Glutamatergic neuron (in vitro differentiated cells): Measurements from ENCODE around the gene MUC6. TPM values are rescaled to one million over a fixed set of nuclear protein-coding genes. Genes with fewer than 3 reads are reported as not detected.
A peak's percentile ranks its signal among the peaks of the same experiment; 100 is the strongest.

Experiments used
- DNase-seq: peaks from one replicate; pipeline ENCODE4 v3.0.0; 2022
- H3K27ac Mint-ChIP-seq: one replicate; pipeline ENCODE4 v1.8.0; 2020; ENCODE audit warnings: mild to moderate bottlenecking, mixed read lengths, inconsistent platforms; ENCODE audit not compliant: unreplicated experiment
- H3K27me3 Mint-ChIP-seq: one replicate; pipeline ENCODE4 v1.8.0; 2020; ENCODE audit warnings: mild to moderate bottlenecking, moderate library complexity, mixed read lengths, inconsistent platforms; ENCODE audit not compliant: unreplicated experiment
- H3K36me3 Mint-ChIP-seq: one replicate; pipeline ENCODE4 v1.8.0; 2020; ENCODE audit warnings: mild to moderate bottlenecking, mixed read lengths, inconsistent platforms; ENCODE audit not compliant: unreplicated experiment
- H3K4me1 Mint-ChIP-seq: one replicate; pipeline ENCODE4 v1.8.0; 2020; ENCODE audit warnings: mild to moderate bottlenecking, low read depth, mixed read lengths, inconsistent platforms; ENCODE audit not compliant: unreplicated experiment
- H3K4me3 Mint-ChIP-seq: one replicate; pipeline ENCODE4 v1.8.0; 2020; ENCODE audit warnings: mild to moderate bottlenecking, mixed read lengths, inconsistent platforms; ENCODE audit not compliant: unreplicated experiment
- H3K9me3 Mint-ChIP-seq: one replicate; pipeline ENCODE4 v1.8.0; 2020; ENCODE audit warnings: mild to moderate bottlenecking, moderate library complexity, mixed read lengths, inconsistent platforms; ENCODE audit not compliant: unreplicated experiment
- total RNA-seq: library from RNA; stranded (reverse); fragmentation: NEBNext Ultra II Directional; extraction: Animal tissue kit (Norgen Biotek cat#: 25700); gene quantifications from one replicate; pipeline ENCODE4 v1.2.1, GENCODE V29; 2021; ENCODE audit not compliant: unreplicated experiment
- TF ChIP-seq, protein P1 (sequence below): fragments of 200-600 bp; sonication (generic); IDR thresholded peaks from one replicate; pipeline ENCODE4 v1.5.0; 2021; ENCODE audit not compliant: partially characterized antibody, unreplicated experiment

Gene MUC6
- total RNA-seq, 1 donor from 2014 or later: not detected

DNA sequence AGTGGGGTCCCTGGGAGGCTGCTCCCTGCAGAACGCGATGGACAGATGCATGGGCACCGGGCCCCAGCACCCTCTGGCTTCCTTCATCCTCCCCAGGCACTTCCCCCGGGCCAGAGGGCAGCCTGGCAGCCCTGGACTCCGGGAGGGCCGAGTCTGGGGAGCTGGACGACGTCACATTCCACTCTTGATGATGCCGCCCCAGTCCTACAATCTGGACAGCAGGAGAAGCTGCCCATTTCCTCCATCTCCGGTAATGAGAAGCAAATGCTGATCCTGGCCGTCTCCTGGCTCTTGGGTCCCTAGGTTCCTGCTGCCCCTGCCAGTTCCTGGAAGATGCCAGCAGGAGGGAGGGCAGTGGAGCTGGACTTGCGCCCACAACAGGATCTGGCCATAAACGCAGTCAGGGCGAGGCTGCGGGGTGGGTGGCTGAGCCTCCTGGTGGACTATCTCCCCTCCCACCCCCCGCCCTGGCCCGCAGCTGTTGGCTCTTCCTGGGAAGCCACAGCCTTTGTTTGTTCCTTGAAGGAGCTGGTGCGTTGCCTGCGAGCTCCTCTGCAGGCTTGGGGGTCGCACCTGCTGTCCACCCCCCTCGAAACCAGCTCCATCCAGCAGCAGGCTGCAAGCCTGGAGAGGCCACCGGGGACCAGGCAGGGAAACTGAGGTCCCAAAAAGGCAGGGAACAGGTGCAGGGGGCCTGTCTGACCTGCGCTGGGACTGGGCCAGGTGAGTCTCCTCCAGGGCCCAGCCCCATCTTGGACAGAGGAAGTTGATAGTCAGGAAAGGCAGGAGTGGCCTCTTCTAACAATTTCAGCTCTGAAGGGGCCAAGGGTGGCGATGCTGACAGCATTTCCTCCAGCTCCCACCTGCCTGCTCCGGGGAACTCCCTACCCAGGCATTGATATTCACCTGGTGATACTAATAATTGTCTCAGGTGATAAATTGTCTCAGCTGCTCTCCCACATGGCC, 17.9 kb upstream of the MUC6 start:
- peaks cover 2% of the 10 kb centered on the region for H3K9me3 Mint-ChIP-seq
- H3K4me1 Mint-ChIP-seq: peaks cover 3% of the 10 kb centered on the region
- H3K36me3 Mint-ChIP-seq: peaks cover 5% of the 10 kb centered on the region
- peaks cover 3% of the 10 kb centered on the region for H3K27me3 Mint-ChIP-seq
- no peak for DNase-seq
- TF ChIP-seq, protein P1, sequence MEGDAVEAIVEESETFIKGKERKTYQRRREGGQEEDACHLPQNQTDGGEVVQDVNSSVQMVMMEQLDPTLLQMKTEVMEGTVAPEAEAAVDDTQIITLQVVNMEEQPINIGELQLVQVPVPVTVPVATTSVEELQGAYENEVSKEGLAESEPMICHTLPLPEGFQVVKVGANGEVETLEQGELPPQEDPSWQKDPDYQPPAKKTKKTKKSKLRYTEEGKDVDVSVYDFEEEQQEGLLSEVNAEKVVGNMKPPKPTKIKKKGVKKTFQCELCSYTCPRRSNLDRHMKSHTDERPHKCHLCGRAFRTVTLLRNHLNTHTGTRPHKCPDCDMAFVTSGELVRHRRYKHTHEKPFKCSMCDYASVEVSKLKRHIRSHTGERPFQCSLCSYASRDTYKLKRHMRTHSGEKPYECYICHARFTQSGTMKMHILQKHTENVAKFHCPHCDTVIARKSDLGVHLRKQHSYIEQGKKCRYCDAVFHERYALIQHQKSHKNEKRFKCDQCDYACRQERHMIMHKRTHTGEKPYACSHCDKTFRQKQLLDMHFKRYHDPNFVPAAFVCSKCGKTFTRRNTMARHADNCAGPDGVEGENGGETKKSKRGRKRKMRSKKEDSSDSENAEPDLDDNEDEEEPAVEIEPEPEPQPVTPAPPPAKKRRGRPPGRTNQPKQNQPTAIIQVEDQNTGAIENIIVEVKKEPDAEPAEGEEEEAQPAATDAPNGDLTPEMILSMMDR: no peak
- no peak overlapping the region for H3K4me3 Mint-ChIP-seq
- no peak overlapping the region for H3K27ac Mint-ChIP-seq

DNA sequence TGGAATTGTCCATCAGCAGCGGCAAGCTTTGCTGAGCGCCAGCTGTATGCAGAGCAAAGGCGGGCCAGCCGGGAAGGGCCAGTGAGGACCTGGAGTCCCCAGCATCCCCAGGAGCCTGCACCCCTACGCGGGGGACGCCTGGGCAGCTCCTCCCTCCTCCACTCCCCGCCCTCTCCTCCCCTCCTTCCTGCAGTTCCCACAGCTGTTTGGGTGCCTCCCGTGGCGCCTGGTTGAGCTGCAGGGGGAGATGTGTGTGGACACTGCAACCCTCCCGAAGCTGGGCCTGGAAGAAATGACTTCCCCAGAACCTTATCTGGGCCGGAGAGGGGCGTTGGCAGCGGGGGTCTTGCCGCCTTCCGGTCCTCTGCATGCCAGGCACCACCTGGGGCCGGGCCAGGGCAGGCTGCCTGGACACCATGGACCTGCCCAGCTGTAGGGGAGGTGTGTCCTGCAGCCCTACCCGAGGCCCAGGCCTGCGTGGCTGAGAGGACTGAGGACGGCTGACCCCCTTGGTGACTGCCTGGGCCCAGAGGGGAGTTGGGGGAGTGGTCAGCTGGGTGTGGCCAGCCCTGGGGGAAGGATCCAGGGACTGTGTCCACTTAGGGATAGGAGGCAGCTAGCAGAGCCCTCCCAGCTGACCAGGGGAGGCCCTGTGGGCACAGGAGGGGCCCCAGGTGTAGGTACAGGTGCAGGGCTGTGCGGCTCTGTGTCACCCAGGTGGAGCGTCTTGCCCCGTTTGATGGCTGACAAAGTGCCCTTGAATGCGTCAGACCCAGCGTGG, 16.8 kb upstream of the MUC6 start:
- H3K27me3 Mint-ChIP-seq: no peaks in the 10 kb centered on the region
- no peak overlapping the region for H3K4me3 Mint-ChIP-seq

DNA sequence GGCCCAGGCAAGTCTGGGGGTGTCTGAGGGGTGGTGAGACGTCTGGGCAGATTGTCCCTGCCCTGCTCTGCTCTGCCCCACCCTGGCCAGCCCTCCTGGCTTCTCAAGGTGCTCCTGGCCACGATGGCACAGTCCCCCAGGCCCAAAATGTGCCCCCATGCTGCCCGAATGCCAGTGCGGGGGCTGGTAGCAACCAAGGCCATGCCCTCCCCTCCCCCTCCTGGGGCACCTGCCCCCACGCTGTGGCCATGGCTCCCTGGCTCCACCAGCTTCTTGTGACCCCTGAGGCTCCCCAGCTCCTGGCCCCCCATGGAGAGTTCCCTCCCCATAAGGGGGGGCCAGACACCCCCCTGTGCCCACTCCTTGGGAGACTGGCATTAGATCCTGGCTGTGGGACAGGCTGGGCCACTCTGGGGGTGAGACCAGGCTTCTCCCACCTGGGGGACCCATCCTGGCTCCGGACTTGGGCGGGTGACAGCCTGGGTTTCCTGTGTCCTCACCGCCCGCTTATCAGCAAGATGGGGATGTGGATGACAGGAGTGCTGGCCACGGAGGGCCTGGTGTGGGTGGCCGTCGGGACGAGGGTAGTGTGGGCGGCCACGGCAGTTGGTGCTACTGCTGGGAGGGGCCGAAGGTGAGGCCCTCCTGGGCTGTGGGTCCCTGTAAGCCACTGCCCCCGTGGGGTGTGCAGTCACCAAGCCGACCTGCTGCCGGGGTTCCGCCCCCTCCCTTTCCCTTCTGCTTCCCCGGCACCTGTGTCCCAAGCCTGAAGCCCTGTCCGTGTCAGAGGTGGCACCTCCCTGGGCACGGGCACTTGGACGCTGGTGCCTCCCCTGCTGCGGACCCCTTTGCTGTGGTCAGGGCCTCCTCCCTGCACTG, 15.9 kb upstream of the MUC6 start:
- TF ChIP-seq, protein P1: no peak
- Mint-ChIP-seq H3K4me1 (peaks cover 2% of the 10 kb centered on the region), H3K9me3 (peaks cover 2% of the 10 kb centered on the region), H3K27me3 (no peaks in the 10 kb centered on the region), H3K4me3 (no peak overlapping the region), H3K27ac (no peak overlapping the region), H3K36me3 (no peaks in the 10 kb centered on the region)
- peak; percentile 23 for DNase-seq

More for the DNA sequence above, 16.8 kb upstream of the MUC6 start:
- peaks cover 2% of the 10 kb centered on the region for H3K4me1 Mint-ChIP-seq
- H3K9me3 Mint-ChIP-seq: peaks cover 2% of the 10 kb centered on the region
- H3K27ac Mint-ChIP-seq: no peak overlapping the region
- DNase-seq: peak; percentile 21
- H3K36me3 Mint-ChIP-seq: no peaks in the 10 kb centered on the region
- TF ChIP-seq, protein P1: no peak

DNA sequence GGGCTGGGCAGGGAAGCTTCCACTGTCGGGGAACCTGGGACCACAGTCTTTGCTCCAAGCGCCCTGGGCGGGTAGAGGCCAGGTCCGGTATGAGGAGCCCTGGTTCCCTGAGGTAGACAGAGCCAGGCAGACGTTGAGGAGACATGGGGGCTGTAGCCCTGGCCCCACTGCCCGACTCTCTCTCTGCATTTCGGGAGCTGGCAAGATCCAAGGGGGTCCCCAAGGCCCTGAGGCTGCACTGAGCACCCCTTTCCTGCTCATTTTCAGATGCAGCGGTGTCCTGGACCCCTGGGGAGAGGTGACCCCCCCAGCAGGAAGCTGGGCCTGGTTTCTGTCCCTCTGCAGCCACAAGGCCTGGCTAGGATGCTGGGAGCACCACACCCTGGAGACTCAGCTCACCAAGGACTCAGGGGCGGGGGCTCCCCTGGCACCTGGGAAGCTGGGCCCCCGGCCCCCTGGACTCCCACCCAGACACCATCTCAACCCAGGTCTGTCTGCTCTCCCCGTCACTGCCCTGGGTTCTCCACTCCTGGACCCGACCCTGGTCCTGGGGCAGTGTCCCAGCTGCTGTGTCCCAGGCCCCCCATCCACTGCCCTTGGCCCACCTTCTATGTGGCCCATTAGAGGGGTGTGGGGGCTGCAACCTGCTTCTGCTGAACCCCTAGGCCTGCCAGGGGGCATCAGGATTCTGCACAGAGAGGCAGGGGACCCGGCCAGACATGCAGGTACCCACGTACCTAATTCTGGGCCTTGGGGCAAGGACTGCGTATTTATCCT, 15.0 kb upstream of the MUC6 start:
- H3K36me3 Mint-ChIP-seq: no peaks in the 10 kb centered on the region
- H3K27me3 Mint-ChIP-seq: no peaks in the 10 kb centered on the region
- H3K9me3 Mint-ChIP-seq: peaks cover 2% of the 10 kb centered on the region
- peaks cover 2% of the 10 kb centered on the region for H3K4me1 Mint-ChIP-seq
- TF ChIP-seq, protein P1: no peak
- H3K4me3 Mint-ChIP-seq: no peak overlapping the region
- H3K27ac Mint-ChIP-seq: no peak overlapping the region
- no peak for DNase-seq
